NOMO-1 treated with dmso at 0.1 percent for 144 hours (cell line): ENCODE measurements around the gene FEM1A.
"Not testable (repeated sequence)": the region's sequence is repeated elsewhere in the genome, so short reads cannot be mapped to it uniquely, and the experiment has no call there.

Experiments used
- DNase-seq: peaks from one replicate; lab custom pipeline; 2025; ENCODE audit not compliant: unreplicated experiment; lab: John Stamatoyannopoulos, UW

FEM1A gene

GRCh38 chr19:4773047-4773640 lies 18.4 kb upstream of the FEM1A start:
- no peak for DNase-seq

GRCh38 chr19:4774136-4774535 lies 17.4 kb upstream of the FEM1A start:
- DNase-seq, result no peak

GRCh38 chr19:4775627-4776152 lies 15.8 kb upstream of the FEM1A start:
- no peak for DNase-seq

- no peak for DNase-seq
These were observed 14.9 kb upstream of the FEM1A start for GRCh38 chr19:4776436-4777211.

GRCh38 chr19:4778124-4778523 lies 13.4 kb upstream of the FEM1A start:
- not testable (repeated sequence) for DNase-seq

GRCh38 chr19:4780860-4781259 lies 10.7 kb upstream of the FEM1A start:
- no peak for DNase-seq

- no peak for DNase-seq
These were observed 9.7 kb upstream of the FEM1A start for GRCh38 chr19:4781801-4782200.

GRCh38 chr19:4786412-4787016 lies 5.0 kb upstream of the FEM1A start:
- not testable (repeated sequence) for DNase-seq

- not testable (repeated sequence) for DNase-seq
These were observed 708 bp downstream of the FEM1A start for GRCh38 chr19:4792019-4792865.

GRCh38 chr19:4792866-4793195 lies 1.3 kb downstream of the FEM1A start:
- not testable (repeated sequence) for DNase-seq

GRCh38 chr19:4793278-4793677 lies 1.7 kb downstream of the FEM1A start:
- DNase-seq, result not testable (repeated sequence)

GRCh38 chr19:4794971-4795370 lies 3.4 kb downstream of the FEM1A start:
- no peak for DNase-seq

GRCh38 chr19:4795400-4795799 lies 3.9 kb downstream of the FEM1A start:
- DNase-seq, result no peak

GRCh38 chr19:4800591-4801081 lies 9.1 kb downstream of the FEM1A start:
- DNase-seq, result no peak

- DNase-seq, result no peak
These were observed 9.6 kb downstream of the FEM1A start for GRCh38 chr19:4801085-4801619.

- DNase-seq, result no peak
These were observed 11.2 kb downstream of the FEM1A start for GRCh38 chr19:4802711-4803110.

GRCh38 chr19:4803736-4804695 lies 12.5 kb downstream of the FEM1A start:
- peak; percentile 19 for DNase-seq

- not testable (repeated sequence) for DNase-seq
These were observed 13.6 kb downstream of the FEM1A start for GRCh38 chr19:4805140-4805539.

GRCh38 chr19:4806384-4806783 lies 14.8 kb downstream of the FEM1A start:
- DNase-seq, result no peak

GRCh38 chr19:4807188-4807587 lies 15.7 kb downstream of the FEM1A start:
- peak; percentile 75 for DNase-seq
